IPS-20b (cell line): ENCODE measurements around the gene BCL7C.
A peak's percentile ranks its signal among the peaks of the same experiment; 100 is the strongest.

Source experiments
- H3K27ac ChIP-seq: one replicate; pipeline ENCODE4 v1.5.1; 2013; ENCODE audit warnings: low read length
- H3K27me3 ChIP-seq: 2 replicates; pipeline ENCODE4 v1.6.1; 2013; ENCODE audit warnings: mild to moderate bottlenecking, low read length, inconsistent platforms; ENCODE audit not compliant: insufficient read depth
- H3K36me3 ChIP-seq: 2 replicates; pipeline ENCODE4 v1.6.1; 2013; ENCODE audit warnings: low read depth, mild to moderate bottlenecking, inconsistent platforms, low read length, moderate library complexity; ENCODE audit not compliant: insufficient read depth
- H3K4me1 ChIP-seq: 2 replicates; pipeline ENCODE4 v1.6.1; 2013; ENCODE audit warnings: mild to moderate bottlenecking, control low read depth, inconsistent platforms, low read length, moderate library complexity; ENCODE audit not compliant: insufficient read depth
- H3K4me3 ChIP-seq: 2 replicates; pipeline ENCODE4 v1.5.1; 2013; ENCODE audit warnings: mild to moderate bottlenecking, low read length, inconsistent platforms
- H3K9ac ChIP-seq: 2 replicates; pipeline ENCODE4 v1.6.1; 2013; ENCODE audit warnings: low read depth, mild to moderate bottlenecking, inconsistent platforms, low read length, moderate library complexity
- H3K9me3 ChIP-seq: 2 replicates; pipeline ENCODE4 v1.6.1; 2013; ENCODE audit warnings: mild to moderate bottlenecking, low read depth, low read length, inconsistent platforms; ENCODE audit not compliant: insufficient read depth

BCL7C gene

DNA sequence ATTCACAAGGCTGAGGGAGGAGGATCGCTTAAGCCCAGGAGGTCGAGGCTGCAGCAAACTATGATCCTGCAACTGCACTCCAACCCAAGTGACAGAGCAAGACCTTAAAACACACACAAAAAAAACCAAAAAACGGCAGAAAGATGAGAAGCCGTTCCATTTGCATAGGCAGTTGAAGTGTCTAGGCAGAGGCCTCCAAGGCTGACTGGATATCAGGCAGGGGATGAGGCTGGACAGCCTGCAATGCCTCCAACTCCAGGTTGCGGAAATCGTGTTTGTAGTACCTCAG lies 27.5 kb upstream of the BCL7C start:
- Histone ChIP-seq H3K4me3 (peak overlapping the region; percentile 71; the same call in 1 of the 2 replicates), H3K27ac (no peak overlapping the region), H3K9me3 (no peaks in the 10 kb centered on the region), H3K36me3 (peaks cover 4% of the 10 kb centered on the region; the same call in 1 of the 2 replicates), H3K9ac (no peak overlapping the region), H3K4me1 (no peaks in the 10 kb centered on the region; the same call in 1 of the 2 replicates), H3K27me3 (no peaks in the 10 kb centered on the region)

DNA sequence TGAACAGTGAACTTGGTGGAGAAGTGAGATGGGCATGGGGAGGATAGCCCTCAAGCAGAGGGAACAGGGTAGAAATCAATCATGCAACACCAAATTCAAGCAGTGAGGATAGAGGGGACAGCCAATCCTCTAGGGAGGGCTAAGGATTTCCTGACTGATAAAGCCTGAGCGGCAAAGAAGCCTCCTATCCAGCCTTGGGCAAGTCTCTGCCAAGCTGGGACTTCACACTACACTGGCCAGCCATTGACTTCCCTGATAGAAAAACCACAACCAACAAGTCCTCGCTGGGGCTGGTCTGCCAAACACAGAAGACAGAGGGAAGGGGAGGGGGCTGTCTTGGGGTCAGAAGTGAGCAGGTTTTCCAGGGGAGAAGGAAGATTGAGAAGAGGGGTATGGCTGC lies 27.0 kb upstream of the BCL7C start:
- no peaks in the 10 kb centered on the region for H3K27me3 ChIP-seq
- no peak overlapping the region for H3K4me3 ChIP-seq
- no peak overlapping the region for H3K27ac ChIP-seq
- H3K36me3 ChIP-seq, result peaks cover under 1% of the 10 kb centered on the region; the same call in 1 of the 2 replicates
- no peaks in the 10 kb centered on the region for H3K9me3 ChIP-seq
- H3K4me1 ChIP-seq, result no peaks in the 10 kb centered on the region; the same call in 1 of the 2 replicates
- no peak overlapping the region for H3K9ac ChIP-seq

DNA sequence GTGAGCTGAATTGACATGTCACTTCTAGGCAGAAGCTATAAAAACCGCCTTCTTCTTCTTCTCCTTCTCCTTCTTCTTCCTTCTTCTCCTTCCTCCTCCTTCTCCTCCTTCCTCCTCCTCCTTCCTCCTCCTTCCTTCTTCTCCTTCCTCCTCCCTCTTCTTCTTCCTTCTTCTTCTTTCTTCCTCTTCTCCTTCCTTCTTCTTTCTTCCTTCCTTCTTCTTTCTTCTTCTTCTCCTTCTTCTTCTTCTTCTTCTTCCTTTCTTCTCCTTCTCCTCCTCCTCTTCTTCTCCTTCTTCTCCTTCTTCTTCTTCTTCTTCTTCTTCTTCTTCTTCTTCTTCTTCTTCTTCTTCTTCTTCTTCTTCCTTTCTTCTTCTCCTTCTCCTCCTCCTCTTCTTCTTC lies 24.7 kb upstream of the BCL7C start:
- H3K9me3 ChIP-seq, result no peaks in the 10 kb centered on the region
- no peaks in the 10 kb centered on the region; the same call in 1 of the 2 replicates for H3K4me1 ChIP-seq
- no peaks in the 10 kb centered on the region for H3K36me3 ChIP-seq
- H3K9ac ChIP-seq, result no peak overlapping the region
- H3K27me3 ChIP-seq, result no peaks in the 10 kb centered on the region
- no peak overlapping the region for H3K27ac ChIP-seq
- H3K4me3 ChIP-seq, result no peak overlapping the region

DNA sequence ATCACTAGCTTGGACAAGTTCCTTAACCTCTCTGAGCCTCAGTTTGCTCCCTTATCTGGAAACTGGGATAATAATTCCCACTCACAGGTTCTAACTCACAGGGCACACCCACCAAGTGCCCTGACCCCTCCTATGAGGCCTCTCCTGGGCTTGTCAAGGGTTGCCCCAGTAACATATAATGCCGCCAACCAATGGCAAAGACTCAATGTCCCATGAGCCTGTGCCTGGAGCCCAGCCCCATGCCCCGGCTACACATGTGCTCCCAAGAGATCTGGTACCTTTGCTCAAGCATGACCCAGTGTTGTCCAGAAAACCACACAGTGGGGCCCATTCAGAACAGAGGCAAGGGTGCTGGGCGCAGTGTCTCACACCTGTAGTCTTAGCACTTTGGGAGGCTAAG lies 21.0 kb upstream of the BCL7C start:
- no peak overlapping the region for H3K4me3 ChIP-seq
- no peaks in the 10 kb centered on the region for H3K36me3 ChIP-seq
- no peak overlapping the region for H3K27ac ChIP-seq
- H3K4me1 ChIP-seq, result peaks cover 4% of the 10 kb centered on the region; the same call in 1 of the 2 replicates
- H3K9ac ChIP-seq, result no peak overlapping the region
- H3K27me3 ChIP-seq, result no peaks in the 10 kb centered on the region
- H3K9me3 ChIP-seq, result no peaks in the 10 kb centered on the region

DNA sequence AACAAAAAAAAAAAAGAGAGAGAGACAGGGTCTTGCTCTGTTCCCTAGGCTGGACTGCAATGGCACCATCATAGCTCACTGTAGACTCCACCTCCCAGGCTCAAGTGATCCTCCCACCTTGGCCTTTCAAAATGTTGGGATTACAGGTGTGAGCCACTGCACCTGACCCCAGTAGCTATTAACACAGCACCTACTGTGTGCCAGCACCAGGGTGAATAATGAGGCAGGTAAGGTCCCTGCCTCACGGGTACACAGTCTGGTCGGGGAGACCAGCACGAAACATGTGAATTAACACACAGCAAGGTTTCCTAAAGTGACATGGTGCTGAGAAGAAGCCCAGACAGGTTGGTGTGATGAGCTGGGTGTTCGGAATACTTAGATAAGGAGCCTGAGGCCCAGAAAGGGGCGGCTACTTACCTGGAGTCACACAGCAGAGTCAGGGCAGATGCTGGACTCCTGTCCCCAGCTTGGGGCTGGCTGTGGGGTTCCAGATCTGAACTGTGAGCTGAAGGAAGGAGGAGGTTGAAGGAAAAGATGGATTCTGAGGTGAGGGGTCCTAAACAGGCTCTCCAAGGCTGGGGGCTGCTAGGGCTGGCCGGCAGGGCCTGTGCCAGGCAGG lies 19.0 kb upstream of the BCL7C start:
- H3K9ac ChIP-seq, result no peak overlapping the region

DNA sequence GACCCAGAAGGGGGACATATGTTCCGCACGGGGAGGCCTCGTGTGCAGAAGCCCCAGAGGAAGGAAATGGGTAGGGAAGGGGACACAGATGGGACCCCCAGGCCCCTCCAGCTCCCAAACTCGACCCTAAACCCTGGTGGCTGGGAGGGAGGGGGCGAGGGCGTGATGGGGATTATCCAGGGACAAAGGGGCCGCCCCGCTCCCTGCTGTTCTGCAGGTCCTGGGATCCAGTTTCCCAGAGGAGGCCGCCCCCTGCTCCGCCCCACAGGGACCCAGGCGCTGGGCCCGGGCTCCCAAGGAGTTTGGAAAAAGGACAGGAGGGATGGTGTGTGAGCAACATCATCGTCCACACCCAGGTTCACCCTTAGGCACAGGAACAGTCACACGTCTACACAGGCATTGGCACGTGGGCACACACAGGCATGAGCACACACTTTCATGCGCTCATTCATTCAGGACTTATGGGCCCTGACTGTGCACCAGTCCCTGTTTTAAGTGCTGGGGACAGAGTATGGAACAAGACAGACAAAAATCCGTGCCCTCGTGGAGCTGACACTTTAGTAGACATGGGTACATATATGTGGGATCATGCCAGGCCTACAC lies 16.7 kb upstream of the BCL7C start:
- H3K9ac ChIP-seq, result no peak overlapping the region
- H3K27me3 ChIP-seq, result no peaks in the 10 kb centered on the region
- peak overlapping the region; percentile 20; the same call in 1 of the 2 replicates for H3K4me3 ChIP-seq
- no peaks in the 10 kb centered on the region for H3K36me3 ChIP-seq
- no peaks in the 10 kb centered on the region for H3K9me3 ChIP-seq
- no peak overlapping the region for H3K27ac ChIP-seq
- H3K4me1 ChIP-seq, result peaks cover 4% of the 10 kb centered on the region; the same call in 1 of the 2 replicates

More for the DNA sequence above, 19.0 kb upstream of the BCL7C start:
- Histone ChIP-seq H3K9me3 (no peaks in the 10 kb centered on the region), H3K27ac (no peak overlapping the region), H3K4me3 (no peak overlapping the region), H3K36me3 (no peaks in the 10 kb centered on the region), H3K4me1 (peaks cover 4% of the 10 kb centered on the region; the same call in 1 of the 2 replicates), H3K27me3 (no peaks in the 10 kb centered on the region)

DNA sequence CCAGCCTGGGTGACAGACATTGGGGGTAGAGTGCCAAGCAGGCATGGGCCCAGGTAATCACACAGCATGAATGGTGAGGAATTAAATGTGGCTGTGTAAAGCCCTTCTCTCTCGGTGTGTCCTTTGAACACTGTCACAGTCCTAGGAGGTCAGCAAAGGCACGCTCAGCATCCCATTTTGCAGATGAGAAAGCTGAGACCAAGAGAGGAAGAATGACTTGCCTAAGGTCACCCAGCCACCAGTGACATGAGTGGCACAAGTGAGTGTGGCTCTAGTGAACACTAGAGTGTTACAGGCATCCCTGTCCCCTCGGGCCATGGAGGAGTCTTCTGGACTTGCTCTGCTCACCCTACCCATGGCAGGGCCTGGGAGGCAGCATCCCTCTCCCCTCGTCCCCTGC lies 13.2 kb upstream of the BCL7C start:
- no peaks in the 10 kb centered on the region for H3K9me3 ChIP-seq
- H3K9ac ChIP-seq, result no peak overlapping the region
- no peak overlapping the region for H3K27ac ChIP-seq
- no peaks in the 10 kb centered on the region; the same call in 1 of the 2 replicates for H3K27me3 ChIP-seq
- H3K4me3 ChIP-seq, result no peak overlapping the region
- no peaks in the 10 kb centered on the region for H3K36me3 ChIP-seq
- peaks cover 4% of the 10 kb centered on the region; the same call in 1 of the 2 replicates for H3K4me1 ChIP-seq

DNA sequence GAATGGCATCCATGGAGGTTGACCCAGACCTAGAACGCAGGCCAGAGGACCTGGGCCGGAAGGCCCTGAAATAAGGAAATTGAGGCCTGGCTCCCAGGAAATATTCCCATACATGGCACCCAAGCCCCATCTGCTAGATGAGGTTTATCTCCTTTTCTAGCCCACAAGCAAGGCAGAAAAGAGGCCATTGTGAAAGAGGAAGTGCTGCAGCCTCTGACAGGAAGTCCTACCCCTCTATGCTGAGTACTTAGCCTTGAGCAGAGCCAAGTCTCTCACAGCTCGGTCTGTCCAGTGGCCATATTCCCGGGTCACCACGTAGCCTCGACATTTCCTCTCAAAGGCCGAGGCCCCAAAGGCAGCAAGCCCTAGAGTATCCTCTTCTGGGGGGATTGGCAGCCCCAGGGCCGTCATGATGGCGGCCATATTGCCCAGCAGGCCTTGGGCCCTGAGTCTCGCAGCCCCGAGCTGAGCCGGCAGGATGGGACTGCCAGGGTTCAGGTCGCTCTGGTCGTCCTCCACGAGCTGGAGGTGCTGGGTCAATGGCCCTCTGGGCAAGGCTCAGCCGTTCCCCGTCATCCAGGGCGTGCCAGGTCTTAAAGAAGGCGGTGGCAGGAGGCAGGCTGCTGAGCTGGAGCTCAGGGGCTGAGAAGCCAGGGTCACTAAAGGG lies 10.4 kb upstream of the BCL7C start:
- Histone ChIP-seq H3K4me3 (no peak overlapping the region), H3K4me1 (no peaks in the 10 kb centered on the region), H3K9me3 (no peaks in the 10 kb centered on the region), H3K27me3 (peaks cover 14% of the 10 kb centered on the region), H3K36me3 (no peaks in the 10 kb centered on the region), H3K27ac (no peak overlapping the region), H3K9ac (no peak overlapping the region)

DNA sequence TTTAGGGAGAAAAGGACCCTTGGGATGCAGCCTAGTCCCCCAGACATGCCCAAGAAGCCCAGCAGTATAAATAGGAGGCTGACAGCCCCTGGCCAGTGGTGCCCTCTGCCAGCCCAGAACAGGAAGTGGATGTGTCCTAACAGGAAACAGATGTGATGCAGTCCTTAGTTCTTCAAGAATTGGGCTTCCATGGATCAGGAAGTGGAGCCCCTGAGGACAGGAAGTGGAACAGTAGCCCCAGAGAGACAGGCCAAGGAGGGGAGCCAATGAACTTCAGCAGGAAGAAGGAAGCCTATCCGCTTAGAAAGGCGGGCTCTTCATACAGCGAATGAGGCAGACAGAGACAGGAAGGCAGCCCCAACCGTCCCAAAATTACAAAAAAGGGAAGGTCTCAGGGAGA lies 9.7 kb upstream of the BCL7C start:
- Histone ChIP-seq H3K4me1 (no peaks in the 10 kb centered on the region), H3K9me3 (no peaks in the 10 kb centered on the region), H3K4me3 (no peak overlapping the region), H3K27ac (no peak overlapping the region), H3K27me3 (peaks cover 14% of the 10 kb centered on the region), H3K9ac (no peak overlapping the region), H3K36me3 (no peaks in the 10 kb centered on the region)

DNA sequence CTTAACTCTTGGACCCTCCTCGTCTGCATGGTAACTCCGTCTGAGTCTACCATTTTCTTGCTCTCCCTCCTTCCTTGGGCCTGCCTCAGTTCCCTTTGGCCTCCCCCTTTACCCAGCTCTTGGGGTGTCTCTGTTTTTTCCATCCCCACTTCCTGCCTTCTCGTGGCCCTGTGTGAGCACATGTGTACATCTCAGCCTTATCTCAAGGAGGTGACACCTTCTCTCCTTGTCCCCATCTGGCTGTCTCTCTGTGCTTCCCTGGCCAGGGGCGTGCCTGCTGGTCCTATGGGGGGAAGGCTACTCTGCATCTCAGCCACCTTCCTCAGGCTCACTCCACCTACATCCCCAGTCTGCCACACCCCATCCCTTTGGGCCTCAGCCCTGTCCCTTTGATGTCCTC lies 9.1 kb upstream of the BCL7C start:
- Histone ChIP-seq H3K9me3 (no peaks in the 10 kb centered on the region), H3K27ac (no peak overlapping the region)

DNA sequence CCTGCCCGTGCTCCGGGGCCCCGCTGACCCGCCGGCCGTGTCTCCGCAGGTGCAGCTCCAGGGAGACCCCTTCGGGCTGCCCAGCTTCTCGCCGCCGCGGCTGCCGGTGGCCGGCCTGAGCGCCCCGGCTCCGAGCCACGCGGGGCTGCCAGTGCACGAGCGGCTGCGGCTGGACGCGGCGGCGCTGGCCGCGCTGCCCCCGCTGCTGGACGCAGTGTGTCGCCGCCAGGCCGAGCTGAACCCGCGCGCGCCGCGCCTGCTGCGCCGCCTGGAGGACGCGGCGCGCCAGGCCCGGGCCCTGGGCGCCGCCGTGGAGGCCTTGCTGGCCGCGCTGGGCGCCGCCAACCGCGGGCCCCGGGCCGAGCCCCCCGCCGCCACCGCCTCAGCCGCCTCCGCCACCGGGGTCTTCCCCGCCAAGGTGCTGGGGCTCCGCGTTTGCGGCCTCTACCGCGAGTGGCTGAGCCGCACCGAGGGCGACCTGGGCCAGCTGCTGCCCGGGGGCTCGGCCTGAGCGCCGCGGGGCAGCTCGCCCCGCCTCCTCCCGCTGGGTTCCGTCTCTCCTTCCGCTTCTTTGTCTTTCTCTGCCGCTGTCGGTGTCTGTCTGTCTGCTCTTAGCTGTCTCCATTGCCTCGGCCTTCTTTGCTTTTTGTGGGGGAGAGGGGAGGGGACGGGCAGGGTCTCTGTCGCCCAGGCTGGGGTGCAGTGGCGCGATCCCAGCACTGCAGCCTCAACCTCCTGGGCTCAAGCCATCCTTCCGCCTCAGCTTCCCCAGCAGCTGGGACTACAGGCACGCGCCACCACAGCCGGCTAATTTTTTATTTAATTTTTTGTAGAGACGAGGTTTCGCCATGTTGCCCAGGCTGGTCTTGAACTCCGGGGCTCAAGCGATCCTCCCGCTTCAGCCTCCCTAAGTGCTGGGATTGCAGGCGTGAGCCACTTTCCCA lies 8.4 kb upstream of the BCL7C start:
- Histone ChIP-seq H3K9ac (peak overlapping the region; percentile 58; the same call in 1 of the 2 replicates), H3K4me3 (peak overlapping the region; percentile 70; the same call in 1 of the 2 replicates), H3K27me3 (peaks cover 14% of the 10 kb centered on the region), H3K27ac (no peak overlapping the region), H3K36me3 (no peaks in the 10 kb centered on the region), H3K4me1 (no peaks in the 10 kb centered on the region), H3K9me3 (no peaks in the 10 kb centered on the region)

More for the DNA sequence above, 9.1 kb upstream of the BCL7C start:
- no peak overlapping the region for H3K4me3 ChIP-seq
- no peaks in the 10 kb centered on the region for H3K36me3 ChIP-seq
- H3K27me3 ChIP-seq, result peaks cover 14% of the 10 kb centered on the region
- H3K4me1 ChIP-seq, result no peaks in the 10 kb centered on the region
- H3K9ac ChIP-seq, result peak overlapping the region; percentile 16; the same call in 1 of the 2 replicates
